Smooth muscle cell (in vitro differentiated cells): Measurements from ENCODE around the gene TACR2. TPM values are rescaled to one million over a fixed set of nuclear protein-coding genes. Genes with fewer than 3 reads are reported as not detected.

Experiments used
- DNase-seq: peaks from one replicate; lab custom pipeline; 2025; ENCODE audit not compliant: unreplicated experiment; lab: John Stamatoyannopoulos, UW
- H2AFZ ChIP-seq: fragments of 200-600 bp; sonication (generic); 2 replicates; pipeline ENCODE4 v1.6.0; 2016; ENCODE audit warnings: antibody characterized with exemption, low read depth, mild to moderate bottlenecking
- H3F3A ChIP-seq: fragments of 200-600 bp; sonication (generic); 2 replicates; pipeline ENCODE4 v1.6.0; 2017; ENCODE audit warnings: antibody characterized with exemption, low read depth
- H3K27ac ChIP-seq: fragments of 200-600 bp; sonication (generic); 2 replicates; pipeline ENCODE4 v1.5.1; 2016; ENCODE audit warnings: low read depth, mild to moderate bottlenecking
- H3K27me3 ChIP-seq: fragments of 200-600 bp; sonication (generic); 2 replicates; pipeline ENCODE4 v1.6.1; 2016; ENCODE audit warnings: low read depth, mild to moderate bottlenecking
- H3K36me3 ChIP-seq: fragments of 200-600 bp; sonication (generic); 2 replicates; pipeline ENCODE4 v1.5.1; 2016; ENCODE audit warnings: low read depth
- H3K4me1 ChIP-seq: fragments of 200-600 bp; sonication (generic); 2 replicates; pipeline ENCODE4 v1.5.1; 2016; ENCODE audit warnings: low read depth
- H3K4me2 ChIP-seq: fragments of 200-600 bp; sonication (generic); 2 replicates; pipeline ENCODE4 v1.6.0; 2016; ENCODE audit warnings: mild to moderate bottlenecking
- H3K4me3 ChIP-seq: fragments of 200-600 bp; sonication (generic); 2 replicates; pipeline ENCODE4 v1.5.1; 2016; ENCODE audit warnings: mild to moderate bottlenecking
- H3K79me2 ChIP-seq: fragments of 200-600 bp; sonication (generic); 2 replicates; pipeline ENCODE4 v1.6.0; 2016; ENCODE audit warnings: low read depth, mild to moderate bottlenecking
- H3K9ac ChIP-seq: fragments of 200-600 bp; sonication (generic); 2 replicates; pipeline ENCODE4 v1.6.0; 2016; ENCODE audit warnings: low read depth
- H3K9me3 ChIP-seq: fragments of 200-600 bp; sonication (generic); replicated peaks from 2 replicates; pipeline ENCODE4 v1.5.1; 2016; ENCODE audit warnings: low read depth
- H4K20me1 ChIP-seq: fragments of 200-600 bp; sonication (generic); 2 replicates; pipeline ENCODE4 v1.6.0; 2016; ENCODE audit warnings: low read depth
- CTCF ChIP-seq: fragments of 200-600 bp; sonication (generic); IDR thresholded peaks from 2 replicates; pipeline ENCODE4 v1.5.1; 2017; ENCODE audit warnings: borderline replicate concordance, mild to moderate bottlenecking, antibody characterized with exemption; ENCODE audit not compliant: insufficient read depth, poor library complexity, severe bottlenecking
- WGBS: methylation state at CpG from one replicate; pipeline ENCODE4 v1.1.7; 2016; ENCODE audit warnings: low lambda C conversion rate; 5-methylcytosine and 5-hydroxymethylcytosine counted together
- polyA plus RNA-seq: library from polyadenylated mRNA; unstranded; fragments of >200 nt; fragmentation: Nextera tagmentation; extraction: Ambion mirVana; gene quantifications from 2 replicates; pipeline ENCODE4 v1.2.1, GENCODE V29; 2016
- total RNA-seq: library from RNA; depleted of rRNA; stranded (reverse); fragments of >200 nt; gene quantifications from 2 replicates; pipeline ENCODE4 v1.2.3, GENCODE V29; 2014

TACR2 gene
- total and polyA plus RNA-seq, 2 experiments from 2014 or later = 0.13 TPM; not detected in 1

GRCh38 chr10:69403066-69403465 lies 13.7 kb downstream of the TACR2 start:
- Histone ChIP-seq H3K4me3 (no peak overlapping the region), H3K79me2 (no peaks in the 10 kb centered on the region), H3K36me3 (no peaks in the 10 kb centered on the region), H3K27ac (no peak overlapping the region), H3K9me3 (no peaks in the 10 kb centered on the region), H3F3A (peaks cover 20% of the 10 kb centered on the region), H4K20me1 (peaks cover 4% of the 10 kb centered on the region), H2AFZ (no peak overlapping the region), H3K4me2 (no peak overlapping the region), H3K9ac (no peak overlapping the region), H3K27me3 (no peaks in the 10 kb centered on the region), H3K4me1 (no peaks in the 10 kb centered on the region)
- WGBS = 94% methylated on average over 1 of the region's 1 CpG
- no peak for DNase-seq
- TF ChIP-seq CTCF = no peak

- Histone ChIP-seq H3K4me2 (no peak overlapping the region), H3F3A (peaks cover 20% of the 10 kb centered on the region), H3K4me3 (no peak overlapping the region), H3K36me3 (no peaks in the 10 kb centered on the region), H3K9ac (no peak overlapping the region), H3K27ac (no peak overlapping the region), H3K27me3 (no peaks in the 10 kb centered on the region), H3K9me3 (no peaks in the 10 kb centered on the region), H4K20me1 (peaks cover 11% of the 10 kb centered on the region), H2AFZ (no peak overlapping the region), H3K79me2 (no peaks in the 10 kb centered on the region), H3K4me1 (no peaks in the 10 kb centered on the region)
- no peak for DNase-seq
- TF ChIP-seq CTCF = no peak
- 89% methylated on average over 6 of the region's 6 CpGs for WGBS
These were observed 14.3 kb downstream of the TACR2 start for GRCh38 chr10:69402386-69402785.

- H3K9me3 ChIP-seq = no peaks in the 10 kb centered on the region
- no peak overlapping the region for H3K27ac ChIP-seq
- H3K4me2 ChIP-seq = no peak overlapping the region
- peaks cover 16% of the 10 kb centered on the region for H4K20me1 ChIP-seq
- no peaks in the 10 kb centered on the region for H3K79me2 ChIP-seq
- no peaks in the 10 kb centered on the region for H3K27me3 ChIP-seq
- DNase-seq = no peak
- TF ChIP-seq CTCF = no peak
- no peaks in the 10 kb centered on the region for H3K4me1 ChIP-seq
- WGBS = 95% methylated on average over 11 of the region's 11 CpGs
- no peaks in the 10 kb centered on the region for H3K36me3 ChIP-seq
- no peak overlapping the region for H3K4me3 ChIP-seq
- H2AFZ ChIP-seq = no peak overlapping the region
- no peak overlapping the region for H3K9ac ChIP-seq
- H3F3A ChIP-seq = peaks cover 20% of the 10 kb centered on the region
These were observed 15.3 kb downstream of the TACR2 start for GRCh38 chr10:69401416-69401815.

GRCh38 chr10:69400936-69401335 lies 15.8 kb downstream of the TACR2 start:
- no peaks in the 10 kb centered on the region for H3K9me3 ChIP-seq
- TF ChIP-seq CTCF = no peak
- H3K4me3 ChIP-seq = no peak overlapping the region
- no peak overlapping the region for H3K9ac ChIP-seq
- 96% methylated on average over 23 of the region's 23 CpGs for WGBS
- peaks cover 16% of the 10 kb centered on the region for H4K20me1 ChIP-seq
- no peaks in the 10 kb centered on the region for H3K27me3 ChIP-seq
- no peak overlapping the region for H3K27ac ChIP-seq
- H3F3A ChIP-seq = peaks cover 20% of the 10 kb centered on the region
- DNase-seq = no peak
- no peak overlapping the region for H2AFZ ChIP-seq
- H3K4me1 ChIP-seq = no peaks in the 10 kb centered on the region
- H3K79me2 ChIP-seq = no peaks in the 10 kb centered on the region
- H3K4me2 ChIP-seq = no peak overlapping the region
- no peaks in the 10 kb centered on the region for H3K36me3 ChIP-seq
